Measurements from ENCODE around the gene ASIC5.

Gene ASIC5

GRCh38 chr4:155795991-155796390, 70.1 kb downstream of the ASIC5 start:
- no peak for DNase-seq
- Mint-ChIP-seq H3K4me1 (no peaks in the 10 kb centered on the region), H3K36me3 (ENCODE audit: low read depth) (no peaks in the 10 kb centered on the region), H3K27me3 (ENCODE audit: low read depth, poor library complexity) (no peaks in the 10 kb centered on the region), H3K27ac (no peak overlapping the region), H3K9me3 (no peaks in the 10 kb centered on the region), H3K4me3 (no peak overlapping the region)
- peak; percentile 42 for TF ChIP-seq CTCF (IDR thresholded peaks at IDR 0.05)

GRCh38 chr4:155794589-155795236, 71.4 kb downstream of the ASIC5 start:
- Mint-ChIP-seq H3K9me3 (no peaks in the 10 kb centered on the region), H3K4me3 (no peak overlapping the region), H3K27ac (no peak overlapping the region), H3K4me1 (no peaks in the 10 kb centered on the region), H3K36me3 (ENCODE audit: low read depth) (peaks cover 4% of the 10 kb centered on the region), H3K27me3 (ENCODE audit: low read depth, poor library complexity) (no peaks in the 10 kb centered on the region)
- no peak for DNase-seq
- no peak for TF ChIP-seq CTCF (IDR thresholded peaks at IDR 0.05)

- Mint-ChIP-seq H3K27me3 (ENCODE audit: low read depth, poor library complexity) (no peaks in the 10 kb centered on the region), H3K4me1 (no peaks in the 10 kb centered on the region), H3K36me3 (ENCODE audit: low read depth) (peaks cover 8% of the 10 kb centered on the region), H3K27ac (no peak overlapping the region), H3K9me3 (no peaks in the 10 kb centered on the region), H3K4me3 (no peak overlapping the region)
- no peak for TF ChIP-seq CTCF (IDR thresholded peaks at IDR 0.05)
- no peak for DNase-seq
Observed at GRCh38 chr4:155789982-155790381, 76.1 kb downstream of the ASIC5 start.

- no peaks in the 10 kb centered on the region for H3K9me3 Mint-ChIP-seq
- peaks cover 8% of the 10 kb centered on the region for H3K36me3 Mint-ChIP-seq (ENCODE audit: low read depth)
- H3K27me3 Mint-ChIP-seq (ENCODE audit: low read depth, poor library complexity): no peaks in the 10 kb centered on the region
- no peak overlapping the region for H3K4me3 Mint-ChIP-seq
- H3K27ac Mint-ChIP-seq: peak overlapping the region; percentile 6
- no peaks in the 10 kb centered on the region for H3K4me1 Mint-ChIP-seq
- DNase-seq: no peak
- TF ChIP-seq CTCF (IDR thresholded peaks at IDR 0.05): no peak
Observed at GRCh38 chr4:155789391-155789790, 76.7 kb downstream of the ASIC5 start.

GRCh38 chr4:155787113-155787710, 78.9 kb downstream of the ASIC5 start:
- Mint-ChIP-seq H3K9me3 (no peaks in the 10 kb centered on the region), H3K27me3 (ENCODE audit: low read depth, poor library complexity) (no peaks in the 10 kb centered on the region), H3K4me3 (no peak overlapping the region), H3K36me3 (ENCODE audit: low read depth) (peaks cover 8% of the 10 kb centered on the region), H3K27ac (no peak overlapping the region), H3K4me1 (no peaks in the 10 kb centered on the region)
- TF ChIP-seq CTCF (IDR thresholded peaks at IDR 0.05): peak; percentile 77
- DNase-seq: peak; percentile 8

- H3K4me3 Mint-ChIP-seq: no peak overlapping the region
- H3K36me3 Mint-ChIP-seq (ENCODE audit: low read depth): peaks cover 8% of the 10 kb centered on the region
- no peak overlapping the region for H3K27ac Mint-ChIP-seq
- no peaks in the 10 kb centered on the region for H3K4me1 Mint-ChIP-seq
- no peak for TF ChIP-seq CTCF (IDR thresholded peaks at IDR 0.05)
- no peaks in the 10 kb centered on the region for H3K27me3 Mint-ChIP-seq (ENCODE audit: low read depth, poor library complexity)
- no peaks in the 10 kb centered on the region for H3K9me3 Mint-ChIP-seq
- DNase-seq: no peak
Observed at GRCh38 chr4:155785828-155786227, 80.2 kb downstream of the ASIC5 start.
